ENCODE results near the gene IL1RAPL1.

The IL1RAPL1 gene

GRCh38 chrX:29547877-29548276 lies 960.6 kb downstream of the IL1RAPL1 start:
- no peak for DNase-seq

GRCh38 chrX:29553542-29553941 lies 966.3 kb downstream of the IL1RAPL1 start:
- no peak for DNase-seq

DNA sequence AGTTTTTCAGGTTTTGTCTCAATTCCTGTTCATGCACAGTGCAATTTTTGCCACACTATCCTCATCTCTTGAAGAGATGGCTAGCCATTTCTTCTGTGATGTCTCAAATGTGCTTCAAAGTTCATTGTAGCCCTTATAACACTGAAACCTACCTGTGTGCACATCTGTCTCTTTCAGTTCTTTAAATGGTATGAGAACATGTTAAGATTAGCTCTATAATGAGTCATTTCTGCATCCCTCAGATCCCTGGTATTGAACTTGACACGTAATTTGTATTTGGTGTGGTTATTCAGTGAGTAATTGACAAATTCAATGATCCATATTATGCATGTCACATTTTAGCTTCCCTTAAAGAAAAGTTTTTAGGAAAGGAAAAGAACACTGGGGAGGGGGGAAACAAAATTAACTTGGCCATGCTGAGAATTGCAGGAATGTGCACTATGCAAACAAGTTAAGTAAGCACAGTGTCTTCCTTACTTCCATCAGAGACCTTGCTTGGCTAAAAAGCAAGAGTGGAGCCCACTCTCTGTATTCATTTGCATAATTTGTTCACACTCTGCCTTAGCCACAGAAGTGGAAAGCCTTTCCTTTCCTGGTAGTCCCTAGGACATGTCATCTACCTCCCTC lies 968.3 kb downstream of the IL1RAPL1 start:
- no peak for DNase-seq

DNA sequence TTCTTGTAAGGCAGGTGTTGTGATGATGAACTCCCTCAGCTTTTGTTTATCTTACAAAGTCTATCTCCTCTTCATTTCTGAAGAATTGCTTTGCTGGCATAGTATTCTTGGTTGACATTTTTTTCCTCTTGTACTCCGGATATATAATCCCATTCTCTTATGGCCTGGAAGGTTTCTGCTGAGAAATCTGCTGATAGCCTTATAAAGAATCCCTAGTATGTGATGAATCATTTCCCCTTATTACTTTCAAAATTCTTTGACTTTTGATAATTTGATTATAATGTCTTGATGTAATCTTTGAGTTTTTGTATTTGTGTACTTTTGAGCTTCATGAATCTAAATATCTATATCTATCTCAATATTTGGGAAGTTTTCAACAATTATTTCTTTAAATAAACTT lies 972.8 kb downstream of the IL1RAPL1 start:
- DNase-seq = no peak

- DNase-seq = no peak
Measured at GRCh38 chrX:29561417-29561816, 974.2 kb downstream of the IL1RAPL1 start.

DNA sequence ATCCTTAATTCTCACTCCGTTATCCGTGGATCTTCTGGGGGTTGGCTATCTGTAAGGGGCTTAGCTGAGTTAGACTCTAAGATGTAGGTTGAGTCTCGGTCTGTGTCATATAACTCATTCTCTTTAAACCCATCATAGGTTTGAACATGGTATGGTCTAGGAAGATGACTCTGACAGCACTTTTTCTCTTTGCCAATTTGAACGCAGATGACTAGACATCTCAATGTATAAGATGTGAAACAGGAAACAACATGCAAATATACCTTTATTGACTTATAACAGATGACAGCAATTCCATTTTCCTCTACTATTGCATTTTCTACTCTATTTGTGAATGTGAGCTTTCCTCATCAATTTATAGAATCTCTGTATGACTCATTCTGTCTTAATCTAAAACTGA lies 993.3 kb downstream of the IL1RAPL1 start:
- DNase-seq = no peak

DNA sequence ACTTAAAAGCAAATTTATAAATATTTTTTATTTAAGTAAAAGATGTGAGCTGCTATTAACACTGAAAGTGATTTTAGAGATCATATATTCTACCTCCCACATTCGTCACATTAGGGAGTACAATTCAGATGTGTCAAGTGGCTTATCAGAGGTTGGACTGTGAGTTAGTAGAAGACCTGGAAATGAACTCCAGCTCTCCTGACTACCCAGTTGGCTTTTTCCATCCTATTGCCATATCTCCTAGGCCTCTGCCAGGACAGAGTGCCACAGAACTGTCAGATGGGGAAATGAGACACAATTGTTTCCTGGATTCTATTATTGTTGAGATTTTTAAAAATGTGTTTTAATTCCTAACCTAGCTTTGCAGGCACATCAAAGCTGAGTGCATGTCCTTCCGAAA lies 994.0 kb downstream of the IL1RAPL1 start:
- DNase-seq = no peak

DNA sequence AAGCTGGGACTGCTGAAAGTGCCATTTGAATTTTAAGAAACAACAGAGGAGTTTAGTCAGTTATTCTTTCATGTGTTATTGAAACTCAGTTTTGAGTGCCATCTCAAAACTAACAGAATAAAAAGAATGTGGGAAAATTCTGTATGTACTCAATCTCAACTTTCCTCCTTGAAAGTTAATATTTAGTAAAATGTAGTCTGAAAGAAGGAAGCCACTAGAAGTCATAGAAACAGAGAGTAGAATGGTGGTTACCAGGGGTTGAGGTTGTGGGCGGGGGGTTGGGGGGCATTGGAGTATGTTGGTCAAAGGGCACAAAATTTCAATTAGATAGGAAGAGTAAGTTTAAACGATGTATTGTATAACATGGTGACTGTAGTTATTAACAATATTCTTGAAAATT lies 999.9 kb downstream of the IL1RAPL1 start:
- no peak for DNase-seq

- DNase-seq = no peak
Measured at GRCh38 chrX:29590921-29591320, 1003.7 kb downstream of the IL1RAPL1 start.

- DNase-seq = no peak
Measured at GRCh38 chrX:29604381-29604780, 1017.1 kb downstream of the IL1RAPL1 start.

DNA sequence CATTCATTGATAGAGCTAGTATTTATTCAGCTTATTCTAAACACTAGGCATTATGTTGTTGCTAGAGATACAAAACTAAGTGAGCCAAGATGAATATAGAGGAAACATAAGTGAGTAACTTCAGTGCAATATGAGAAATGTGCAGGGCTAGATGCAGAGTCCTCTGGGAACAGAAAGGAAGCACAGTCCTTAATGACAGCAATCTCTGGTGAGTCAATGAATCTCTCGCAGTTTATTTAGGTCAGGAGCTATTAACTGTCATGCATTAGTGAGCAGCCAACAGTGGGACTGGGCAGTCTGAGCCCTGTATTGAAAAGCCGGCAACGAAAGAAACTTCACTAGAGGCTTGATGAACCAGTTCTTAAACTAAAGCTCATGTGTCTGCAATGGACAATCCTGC lies 1030.0 kb downstream of the IL1RAPL1 start:
- DNase-seq = no peak

GRCh38 chrX:29617725-29618124 lies 1030.5 kb downstream of the IL1RAPL1 start:
- no peak for DNase-seq

- no peak for DNase-seq
Measured at GRCh38 chrX:29627833-29628232, 1040.6 kb downstream of the IL1RAPL1 start.

DNA sequence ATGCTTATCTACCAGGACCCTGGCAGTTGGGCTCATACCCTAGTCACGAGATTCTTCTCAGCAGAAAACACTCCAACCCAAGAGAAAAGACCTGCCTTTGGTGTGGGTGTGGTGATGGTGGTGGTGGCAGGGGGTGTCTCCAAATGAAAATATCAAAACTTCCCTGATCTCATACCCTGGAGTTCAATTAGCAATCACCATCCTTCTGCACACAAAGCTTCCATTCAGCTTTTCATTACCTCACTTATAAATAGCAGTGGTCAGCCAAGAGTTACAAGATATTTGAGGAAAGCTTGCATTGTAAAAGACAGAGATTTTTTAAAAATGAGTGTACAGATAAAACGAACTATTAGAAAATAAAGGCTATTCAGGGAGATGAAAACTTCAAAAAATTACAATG lies 1047.3 kb downstream of the IL1RAPL1 start:
- no peak for DNase-seq

DNA sequence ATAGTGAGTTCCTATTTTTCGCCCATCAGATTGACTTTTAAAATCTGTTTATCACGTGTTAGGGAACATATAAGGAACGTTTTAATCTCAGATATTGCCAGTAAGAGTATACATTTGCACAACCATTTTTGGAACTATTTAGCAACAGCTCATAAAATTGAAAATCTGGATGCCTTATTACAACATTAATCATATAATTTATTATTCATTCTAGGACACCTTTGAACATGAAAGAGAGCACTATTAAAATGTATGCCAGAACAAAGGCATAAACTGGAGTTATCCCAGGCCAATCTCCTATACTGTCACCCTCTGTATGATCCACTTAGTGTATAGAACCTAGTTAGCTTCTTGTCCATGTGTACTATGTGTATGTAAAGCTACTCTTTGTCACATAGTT lies 1049.1 kb downstream of the IL1RAPL1 start:
- no peak for DNase-seq

DNA sequence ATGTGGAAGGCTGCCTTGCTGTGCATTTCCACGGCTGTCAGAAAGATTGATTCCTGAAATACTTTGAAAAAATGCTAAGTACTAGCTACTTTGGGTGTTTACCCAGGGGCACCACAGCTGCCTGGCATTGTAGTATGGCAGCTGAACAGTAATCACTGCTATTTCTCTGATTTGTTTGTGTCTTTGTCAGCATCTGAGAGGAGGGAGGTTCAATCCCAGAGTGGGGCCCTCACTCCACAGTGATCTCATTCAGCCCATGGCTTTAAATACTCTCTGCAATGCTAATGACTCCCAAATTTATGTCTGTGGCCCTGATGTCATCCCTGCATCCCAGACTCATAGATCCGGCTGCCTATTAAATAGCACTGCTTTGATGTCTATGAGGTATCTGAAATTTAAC lies 1052.9 kb downstream of the IL1RAPL1 start:
- DNase-seq = no peak

DNA sequence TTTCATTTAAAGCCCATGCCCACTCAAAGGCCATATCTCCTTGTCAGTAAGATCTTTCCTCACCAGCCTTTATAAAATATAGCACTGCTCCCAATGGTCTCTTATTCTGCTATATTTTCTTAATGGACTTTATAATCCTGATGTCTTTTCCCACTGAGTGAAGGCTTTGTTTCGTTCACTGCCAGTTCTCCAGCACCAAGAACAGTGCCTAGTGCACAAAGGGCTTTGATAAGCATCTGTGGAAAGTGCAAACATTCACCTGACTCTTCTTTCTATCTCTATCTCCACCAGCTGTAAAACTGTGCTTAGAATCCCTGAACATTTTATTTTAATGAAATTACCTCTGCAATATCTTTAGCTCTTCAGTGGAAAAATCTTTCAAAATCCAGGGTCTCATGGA lies 1054.2 kb downstream of the IL1RAPL1 start:
- DNase-seq = no peak

DNA sequence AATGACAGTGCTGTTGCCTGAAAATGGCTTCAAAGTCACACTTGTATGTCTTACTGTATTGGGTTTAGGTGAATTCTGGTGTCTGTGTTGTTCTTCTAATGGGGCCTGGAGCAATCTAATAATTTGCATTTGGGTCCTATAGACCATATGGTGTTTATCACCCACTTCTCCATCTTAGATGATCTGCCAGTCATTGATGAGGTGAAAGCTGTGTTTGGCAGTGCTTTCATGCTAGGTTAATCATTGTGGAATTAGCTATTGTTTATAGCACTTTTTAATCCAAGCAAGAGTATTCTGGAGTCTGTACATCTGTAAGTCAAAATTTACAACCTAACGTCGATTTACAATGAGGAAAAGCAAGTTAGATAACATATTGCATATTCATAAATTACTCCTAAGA lies 1055.9 kb downstream of the IL1RAPL1 start:
- DNase-seq = no peak

DNA sequence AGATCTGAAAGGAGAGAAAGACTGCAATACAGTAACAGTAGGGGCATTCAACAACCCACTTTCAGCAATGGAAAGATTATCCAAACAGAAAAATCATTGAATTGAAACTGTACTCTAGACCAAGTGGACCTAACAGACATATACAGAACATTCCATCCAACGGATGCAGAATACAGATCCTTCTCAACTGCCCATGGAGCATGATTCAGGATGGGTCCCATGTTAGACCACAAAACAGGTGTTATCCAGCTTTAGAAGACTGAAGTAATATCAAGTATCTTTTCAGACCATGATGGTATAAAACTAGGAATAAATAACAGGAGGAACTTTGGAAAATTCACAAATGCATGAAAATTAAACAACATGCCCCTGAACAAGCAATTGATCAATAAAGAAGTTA lies 1060.9 kb downstream of the IL1RAPL1 start:
- no peak for DNase-seq

DNA sequence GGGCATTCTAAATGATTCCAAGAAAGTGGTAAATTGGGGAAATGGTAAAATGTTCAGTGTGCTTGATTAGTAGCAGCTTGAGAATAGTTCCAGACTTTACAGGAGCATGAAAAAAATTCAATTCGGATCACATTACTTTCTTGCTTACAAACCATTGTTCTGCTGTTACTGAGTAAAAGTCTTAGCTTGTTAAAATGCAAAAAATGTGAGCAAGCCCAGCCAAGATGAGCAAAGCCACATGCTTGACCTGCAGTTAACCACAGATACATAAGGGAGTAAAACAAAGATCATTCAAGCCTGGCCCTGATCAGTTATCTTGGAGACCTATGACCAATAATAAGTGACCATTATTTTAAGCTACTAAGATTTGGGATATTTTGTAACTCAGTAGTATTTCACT lies 1065.2 kb downstream of the IL1RAPL1 start:
- no peak for DNase-seq

- no peak for DNase-seq
Measured at GRCh38 chrX:29653721-29654120, 1066.5 kb downstream of the IL1RAPL1 start.

DNA sequence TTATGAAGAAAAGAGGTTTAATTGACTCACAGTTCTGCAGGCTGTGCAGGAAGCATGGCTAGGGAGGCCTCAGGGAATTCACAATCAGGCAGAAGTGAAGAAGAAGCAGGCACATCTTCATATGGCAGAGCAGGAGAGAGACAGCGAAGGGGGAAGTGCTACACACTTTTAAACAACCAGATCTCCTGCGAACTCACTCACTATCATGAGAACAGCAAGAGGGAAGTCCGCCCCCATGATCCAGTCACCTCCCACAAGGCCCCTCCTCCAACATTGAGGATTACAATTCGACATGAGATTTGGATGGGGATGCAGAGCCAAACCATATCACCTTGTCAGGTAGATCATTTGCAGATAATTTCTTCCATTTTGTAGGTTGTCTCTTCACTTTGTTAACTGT lies 1072.7 kb downstream of the IL1RAPL1 start:
- DNase-seq = no peak

GRCh38 chrX:29661290-29661689 lies 1074.0 kb downstream of the IL1RAPL1 start:
- no peak for DNase-seq

DNA sequence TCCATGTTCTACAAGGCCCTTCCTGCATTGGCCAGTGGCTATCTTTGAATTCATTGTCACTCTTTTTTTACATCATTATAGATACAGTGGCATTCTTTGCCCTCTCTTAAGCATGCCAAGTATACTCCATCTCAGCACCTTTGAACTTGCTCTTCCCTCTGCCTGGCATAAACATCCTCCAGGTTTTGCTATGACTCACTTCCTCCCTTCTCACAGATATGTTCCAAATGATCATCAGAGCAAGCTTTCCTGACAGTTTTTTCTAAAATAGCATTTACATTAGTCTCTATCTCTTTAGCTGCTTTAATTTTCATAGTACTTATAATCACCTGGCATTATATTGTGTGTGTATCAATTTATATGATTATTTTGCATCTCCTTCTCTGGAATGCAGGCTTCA lies 1074.9 kb downstream of the IL1RAPL1 start:
- no peak for DNase-seq

GRCh38 chrX:29662759-29663503 lies 1075.7 kb downstream of the IL1RAPL1 start:
- peak; percentile 53 for DNase-seq
